GM19372 (cell line): ENCODE results near the gene KRT82.

Source experiments
- ATAC-seq: cut with Tn5 transposase; IDR thresholded peaks from one replicate; pipeline ENCODE4 v1.9.1; 2021; ENCODE audit warnings: mild to moderate bottlenecking, low read depth, moderate library complexity; ENCODE audit not compliant: unreplicated experiment

The KRT82 gene

GRCh38 chr12:52436000-52436827, 30.1 kb upstream of the KRT82 start:
- ATAC-seq = no peak

- no peak for ATAC-seq
These were observed 29.5 kb upstream of the KRT82 start for GRCh38 chr12:52435659-52435999.

- ATAC-seq = no peak
These were observed 28.8 kb upstream of the KRT82 start for GRCh38 chr12:52434760-52435530.

- ATAC-seq = no peak
These were observed 28.1 kb upstream of the KRT82 start, which contains the start of gene KRT75 for GRCh38 chr12:52434081-52434733. TSS of gene KRT75 (minus strand) at chr12:52434371. CDS start at chr12:52434304, 67 bp downstream.

GRCh38 chr12:52433501-52434080, 27.5 kb upstream of the KRT82 start:
- no peak for ATAC-seq

- no peak for ATAC-seq
These were observed 26.5 kb upstream of the KRT82 start for GRCh38 chr12:52432559-52433207.

- ATAC-seq = no peak
These were observed 22.0 kb upstream of the KRT82 start for GRCh38 chr12:52428121-52428520.

GRCh38 chr12:52427083-52427482, 20.9 kb upstream of the KRT82 start:
- no peak for ATAC-seq

- ATAC-seq = no peak
These were observed 19.9 kb upstream of the KRT82 start for GRCh38 chr12:52426034-52426433.

- ATAC-seq = no peak
These were observed 19.3 kb upstream of the KRT82 start for GRCh38 chr12:52425466-52425865.

- ATAC-seq = no peak
These were observed 17.7 kb upstream of the KRT82 start for GRCh38 chr12:52423661-52424500.

GRCh38 chr12:52423035-52423434, 16.9 kb upstream of the KRT82 start:
- no peak for ATAC-seq

GRCh38 chr12:52419656-52420055, 13.5 kb upstream of the KRT82 start:
- no peak for ATAC-seq

- ATAC-seq = no peak
These were observed 12.5 kb upstream of the KRT82 start for GRCh38 chr12:52418576-52419110.

GRCh38 chr12:52417740-52418139, 11.6 kb upstream of the KRT82 start:
- no peak for ATAC-seq

- ATAC-seq = no peak
These were observed 10.7 kb upstream of the KRT82 start for GRCh38 chr12:52416795-52417194.

- ATAC-seq = no peak
These were observed 10.0 kb upstream of the KRT82 start for GRCh38 chr12:52415870-52416750.

GRCh38 chr12:52414936-52415335, 8.8 kb upstream of the KRT82 start:
- no peak for ATAC-seq
